T-helper 1 cell treated with Interleukin-12 subunit alpha and Interleukin-12 subunit beta and Interleukin-4 antibody, amounts not matched to agents 30 μg/mL and 1 μg/mL, for 36 hours (primary cell): ENCODE results near the gene MANEAL.
"Not testable (repeated sequence)": the region's sequence is repeated elsewhere in the genome, so short reads cannot be mapped to it uniquely, and the experiment has no call there.

Source experiments
- H3K27ac Mint-ChIP-seq: one replicate; pipeline ENCODE4 v1.8.0; 2021; ENCODE audit warnings: mild to moderate bottlenecking, mixed read lengths
- H3K27me3 Mint-ChIP-seq: one replicate; pipeline ENCODE4 v1.8.0; 2021; ENCODE audit warnings: low read depth, mixed read lengths
- H3K36me3 Mint-ChIP-seq: one replicate; pipeline ENCODE4 v1.8.0; 2021; ENCODE audit warnings: low read depth, mixed read lengths
- H3K4me1 Mint-ChIP-seq: one replicate; pipeline ENCODE4 v1.8.0; 2021; ENCODE audit warnings: low read depth, mixed read lengths
- H3K4me3 Mint-ChIP-seq: one replicate; pipeline ENCODE4 v1.8.0; 2021; ENCODE audit warnings: mild to moderate bottlenecking, moderate library complexity, mixed read lengths
- H3K9me3 Mint-ChIP-seq: one replicate; pipeline ENCODE4 v1.8.0; 2021; ENCODE audit warnings: mixed read lengths

MANEAL gene

DNA sequence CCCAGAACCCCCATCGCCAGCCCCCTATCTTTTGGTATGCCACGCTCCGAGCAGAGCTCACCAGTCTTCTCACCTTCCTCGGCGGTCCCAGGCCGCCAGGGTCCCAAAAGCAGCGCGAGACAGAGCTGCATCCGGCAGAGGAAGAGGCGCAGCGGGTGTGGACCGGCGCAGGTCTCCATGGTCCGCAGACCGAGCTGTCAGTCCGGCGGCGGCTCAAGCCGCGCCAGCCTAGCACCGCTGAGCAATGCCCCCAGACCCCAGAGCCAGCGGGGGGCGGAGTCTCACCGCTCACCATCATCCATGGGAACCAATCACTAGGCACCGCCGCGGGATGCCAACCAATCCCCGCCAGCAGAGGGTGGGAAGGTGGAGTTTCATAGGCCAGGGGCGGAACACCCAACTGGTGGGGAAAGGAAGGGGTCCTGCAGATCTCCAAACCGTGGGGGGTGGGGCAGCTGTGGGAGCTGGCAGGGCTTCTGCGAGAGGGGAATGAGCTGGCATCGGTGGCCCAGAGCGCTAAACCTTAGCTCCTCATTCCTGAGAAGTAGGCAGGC lies 28.7 kb upstream of the MANEAL start, which contains the start of gene EPHA10:
TSS of gene EPHA10 (minus strand) at position 233 of the 554 bp plus-strand sequence. CDS start at position 179, 54 bp downstream.
- H3K4me3 Mint-ChIP-seq = no peak within 1 kb of the TSS
- H3K36me3 Mint-ChIP-seq = peaks cover 3% of the 10 kb centered on the region
- H3K27me3 Mint-ChIP-seq = peaks cover 73% of the 10 kb centered on the region

DNA sequence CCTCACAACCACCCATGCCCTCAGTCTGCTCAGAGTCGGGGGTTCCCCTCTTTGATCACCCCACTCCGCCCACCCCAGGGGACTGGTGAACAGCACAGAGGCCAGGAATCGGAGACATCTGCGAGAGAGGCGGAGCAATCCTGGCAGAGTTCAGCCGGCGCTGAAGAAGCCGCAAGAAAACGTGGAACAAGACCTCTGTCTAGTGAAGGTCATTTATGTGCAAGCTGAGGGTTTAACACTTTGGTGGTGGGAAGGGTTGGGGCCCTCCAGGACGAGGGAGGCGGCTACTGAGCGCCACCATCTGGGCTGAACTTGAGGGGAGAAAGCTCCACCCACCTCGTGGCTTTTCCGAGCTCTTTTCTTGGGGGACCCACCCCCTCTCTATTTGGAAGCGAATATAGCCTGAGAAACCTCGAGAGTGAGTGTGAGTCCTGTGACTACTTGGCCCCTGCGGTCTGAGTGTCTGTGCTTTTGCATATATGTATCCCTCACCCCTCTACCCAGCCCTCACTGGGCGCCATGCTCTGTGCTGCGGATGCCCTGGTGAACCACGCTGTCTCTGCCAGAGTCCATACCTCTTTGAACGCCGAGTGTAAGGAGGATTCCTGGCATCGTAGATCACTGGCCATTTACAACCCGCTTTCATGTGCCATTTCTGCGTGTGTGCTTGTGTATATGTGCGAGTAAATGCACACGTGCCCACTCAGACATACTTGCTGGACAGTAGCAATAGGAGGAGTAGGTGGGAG lies 27.6 kb upstream of the MANEAL start:
- Mint-ChIP-seq H3K27me3 (peaks cover 80% of the 10 kb centered on the region), H3K4me1 (no peaks in the 10 kb centered on the region), H3K4me3 (no peak overlapping the region), H3K36me3 (peaks cover 3% of the 10 kb centered on the region), H3K27ac (no peak overlapping the region), H3K9me3 (no peaks in the 10 kb centered on the region)

More for the DNA sequence above, 28.7 kb upstream of the MANEAL start, which contains the start of gene EPHA10:
- H3K4me1 Mint-ChIP-seq = no peaks in the 10 kb centered on the region
- peak within 1 kb of the TSS; percentile 10 for H3K27ac Mint-ChIP-seq
- H3K9me3 Mint-ChIP-seq = no peaks in the 10 kb centered on the region

DNA sequence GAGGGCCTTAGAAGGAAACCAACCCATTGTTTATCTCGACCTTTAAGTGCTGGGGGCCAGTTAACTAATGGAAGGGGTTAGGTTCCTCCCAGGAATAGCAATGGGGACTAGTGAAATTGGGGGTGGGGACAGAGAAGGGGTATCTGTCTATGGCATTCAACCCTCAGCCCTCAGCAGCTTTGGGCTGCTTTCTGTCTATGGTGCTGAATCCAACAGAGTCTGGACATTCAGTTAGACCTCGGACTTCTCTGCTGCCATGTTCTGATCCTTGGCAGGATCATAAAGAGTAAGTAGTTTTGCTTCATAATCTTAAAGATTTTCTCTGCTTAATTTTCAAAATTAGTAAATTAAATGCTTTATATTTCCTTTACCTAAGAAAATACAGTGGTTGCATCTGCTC lies 26.2 kb upstream of the MANEAL start:
- H3K4me3 Mint-ChIP-seq = no peak overlapping the region
- no peaks in the 10 kb centered on the region for H3K9me3 Mint-ChIP-seq
- no peaks in the 10 kb centered on the region for H3K4me1 Mint-ChIP-seq
- peaks cover 74% of the 10 kb centered on the region for H3K27me3 Mint-ChIP-seq
- H3K27ac Mint-ChIP-seq = no peak overlapping the region
- H3K36me3 Mint-ChIP-seq = peaks cover 3% of the 10 kb centered on the region

DNA sequence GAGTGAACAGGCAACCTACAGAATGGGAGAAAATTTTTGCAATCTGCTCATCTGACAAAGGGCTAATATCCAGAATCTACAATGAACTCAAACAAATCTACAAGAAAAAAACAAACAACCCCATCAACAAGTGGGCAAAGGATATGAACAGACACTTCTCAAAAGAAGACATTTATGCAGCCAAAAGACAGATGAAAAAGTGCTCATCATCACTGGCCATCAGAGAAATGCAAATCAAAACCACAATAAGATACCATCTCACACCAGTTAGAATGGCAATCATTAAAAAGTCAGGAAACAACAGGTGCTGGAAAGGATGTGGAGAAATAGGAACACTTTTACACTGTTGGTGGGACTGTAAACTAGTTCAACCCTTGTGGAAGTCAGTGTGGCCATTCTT lies 22.2 kb upstream of the MANEAL start:
- H3K4me3 Mint-ChIP-seq, H3K27ac Mint-ChIP-seq, H3K36me3 Mint-ChIP-seq, H3K9me3 Mint-ChIP-seq, H3K4me1 Mint-ChIP-seq: not testable (repeated sequence)
- H3K27me3 Mint-ChIP-seq = peaks cover 36% of the 10 kb centered on the region

DNA sequence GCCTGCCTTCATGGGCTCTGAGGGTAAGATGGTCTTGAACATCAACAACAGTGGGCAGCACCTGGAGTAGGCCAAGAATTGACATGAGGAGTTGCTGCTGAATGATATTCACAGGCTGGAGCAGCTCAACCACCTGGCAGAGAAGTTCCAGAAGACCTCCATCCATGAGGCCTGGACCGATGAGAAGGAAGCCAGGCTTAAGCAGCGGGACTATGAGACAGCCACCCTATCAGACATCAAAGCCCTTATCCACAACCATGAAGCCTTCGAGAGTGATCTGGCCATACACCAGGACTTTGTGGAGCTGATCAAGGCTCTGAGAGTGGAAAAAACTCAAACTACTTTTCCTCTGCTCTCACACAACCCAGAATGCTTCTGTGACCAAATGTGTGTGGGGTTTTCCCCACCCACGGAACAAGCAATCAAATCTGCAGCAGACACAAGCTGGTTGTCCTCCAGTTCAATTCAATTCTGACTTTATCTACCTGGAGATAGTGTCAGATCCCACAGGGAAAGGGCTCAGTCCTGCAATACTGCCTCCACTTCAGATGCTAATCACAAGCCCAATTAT lies 16.6 kb upstream of the MANEAL start:
- H3K36me3 Mint-ChIP-seq = no peaks in the 10 kb centered on the region
- no peak overlapping the region for H3K27ac Mint-ChIP-seq
- no peaks in the 10 kb centered on the region for H3K4me1 Mint-ChIP-seq
- peaks cover 9% of the 10 kb centered on the region for H3K27me3 Mint-ChIP-seq
- no peak overlapping the region for H3K4me3 Mint-ChIP-seq
- H3K9me3 Mint-ChIP-seq = no peaks in the 10 kb centered on the region

DNA sequence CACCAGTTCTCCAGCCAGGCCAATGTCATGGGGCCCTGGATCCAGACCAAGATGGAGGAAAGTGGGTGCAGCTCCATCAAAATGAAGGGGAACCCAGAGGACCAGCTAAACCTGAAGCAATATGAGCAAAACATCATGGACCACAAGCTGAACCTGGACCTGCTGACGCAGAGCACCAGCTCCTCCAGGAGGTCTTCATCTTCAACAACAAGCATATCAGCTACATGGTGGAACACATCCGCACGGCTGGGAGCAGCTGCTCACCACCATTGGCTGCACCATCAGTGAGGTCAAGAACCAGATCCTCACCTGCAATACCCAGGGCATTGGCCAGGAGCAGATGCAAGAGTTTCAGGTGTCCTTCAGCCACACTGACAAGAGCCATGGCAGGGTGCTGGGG lies 15.0 kb upstream of the MANEAL start:
- H3K4me1 Mint-ChIP-seq = no peaks in the 10 kb centered on the region
- H3K27me3 Mint-ChIP-seq = peaks cover 11% of the 10 kb centered on the region
- no peaks in the 10 kb centered on the region for H3K36me3 Mint-ChIP-seq
- H3K27ac Mint-ChIP-seq = no peak overlapping the region
- no peaks in the 10 kb centered on the region for H3K9me3 Mint-ChIP-seq
- no peak overlapping the region for H3K4me3 Mint-ChIP-seq

DNA sequence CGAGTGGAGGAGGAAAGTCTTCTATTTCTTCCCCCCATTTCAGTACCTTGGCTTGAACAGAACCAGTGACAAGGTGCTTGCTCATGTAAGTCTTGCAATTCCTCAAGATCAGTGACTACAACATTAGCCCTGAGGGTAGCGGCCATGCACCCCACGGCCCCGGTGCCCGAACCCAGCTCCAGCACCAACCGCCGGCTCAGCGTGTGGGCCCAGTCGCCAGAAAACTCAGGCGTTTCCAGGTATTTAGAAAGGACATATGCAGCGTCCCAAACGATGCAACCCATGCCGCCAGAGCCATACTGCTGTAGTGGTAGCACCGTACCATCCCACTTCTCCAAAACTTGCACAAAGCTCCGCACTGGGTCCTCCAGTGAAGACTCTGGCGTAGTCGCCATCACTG lies 11.2 kb upstream of the MANEAL start:
- no peak overlapping the region for H3K27ac Mint-ChIP-seq
- no peaks in the 10 kb centered on the region for H3K4me1 Mint-ChIP-seq
- H3K9me3 Mint-ChIP-seq = no peaks in the 10 kb centered on the region
- H3K27me3 Mint-ChIP-seq = peaks cover 17% of the 10 kb centered on the region
- H3K4me3 Mint-ChIP-seq = no peak overlapping the region
- H3K36me3 Mint-ChIP-seq = no peaks in the 10 kb centered on the region

DNA sequence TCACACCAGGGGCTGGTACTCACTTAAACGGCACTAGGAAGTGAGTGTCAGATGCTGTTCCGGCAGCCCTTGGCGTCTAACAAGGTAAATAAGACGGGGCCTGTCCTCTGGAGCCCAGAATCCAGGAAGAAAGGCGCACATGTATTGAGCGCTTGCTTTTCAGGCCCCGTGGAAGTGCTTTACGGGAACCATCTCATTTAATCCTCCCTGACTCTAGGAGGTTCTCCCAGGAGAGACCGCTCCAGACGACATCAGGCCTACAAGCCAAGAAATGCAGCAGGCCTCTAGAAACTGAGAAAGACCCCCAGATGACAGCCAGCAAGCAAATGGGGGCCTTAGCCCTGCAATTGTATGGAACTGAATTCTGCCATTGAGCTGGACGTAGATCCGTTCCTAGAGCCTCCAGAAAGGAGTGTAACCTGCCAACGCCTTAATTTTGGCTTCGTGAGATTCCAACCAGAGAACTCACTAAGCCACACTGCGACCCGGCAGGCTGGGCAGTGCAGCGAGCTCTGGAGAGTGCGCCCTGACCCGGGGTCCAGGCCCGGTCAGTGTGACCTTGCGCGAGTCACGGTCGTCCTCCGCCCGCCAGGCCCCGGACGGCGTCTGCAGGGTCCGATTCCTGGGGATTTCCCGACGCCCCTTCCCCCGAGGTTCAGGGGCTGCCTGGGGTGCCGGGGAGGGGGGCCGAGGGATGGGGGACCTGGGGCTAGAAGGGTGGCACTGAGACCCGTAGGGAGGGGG lies 532 bp upstream of the MANEAL start:
- Mint-ChIP-seq H3K27me3 (peaks cover 52% of the 10 kb centered on the region), H3K27ac (no peak overlapping the region), H3K4me1 (peaks cover 6% of the 10 kb centered on the region), H3K36me3 (peaks cover 2% of the 10 kb centered on the region), H3K4me3 (peak overlapping the region; percentile 21), H3K9me3 (no peaks in the 10 kb centered on the region)

DNA sequence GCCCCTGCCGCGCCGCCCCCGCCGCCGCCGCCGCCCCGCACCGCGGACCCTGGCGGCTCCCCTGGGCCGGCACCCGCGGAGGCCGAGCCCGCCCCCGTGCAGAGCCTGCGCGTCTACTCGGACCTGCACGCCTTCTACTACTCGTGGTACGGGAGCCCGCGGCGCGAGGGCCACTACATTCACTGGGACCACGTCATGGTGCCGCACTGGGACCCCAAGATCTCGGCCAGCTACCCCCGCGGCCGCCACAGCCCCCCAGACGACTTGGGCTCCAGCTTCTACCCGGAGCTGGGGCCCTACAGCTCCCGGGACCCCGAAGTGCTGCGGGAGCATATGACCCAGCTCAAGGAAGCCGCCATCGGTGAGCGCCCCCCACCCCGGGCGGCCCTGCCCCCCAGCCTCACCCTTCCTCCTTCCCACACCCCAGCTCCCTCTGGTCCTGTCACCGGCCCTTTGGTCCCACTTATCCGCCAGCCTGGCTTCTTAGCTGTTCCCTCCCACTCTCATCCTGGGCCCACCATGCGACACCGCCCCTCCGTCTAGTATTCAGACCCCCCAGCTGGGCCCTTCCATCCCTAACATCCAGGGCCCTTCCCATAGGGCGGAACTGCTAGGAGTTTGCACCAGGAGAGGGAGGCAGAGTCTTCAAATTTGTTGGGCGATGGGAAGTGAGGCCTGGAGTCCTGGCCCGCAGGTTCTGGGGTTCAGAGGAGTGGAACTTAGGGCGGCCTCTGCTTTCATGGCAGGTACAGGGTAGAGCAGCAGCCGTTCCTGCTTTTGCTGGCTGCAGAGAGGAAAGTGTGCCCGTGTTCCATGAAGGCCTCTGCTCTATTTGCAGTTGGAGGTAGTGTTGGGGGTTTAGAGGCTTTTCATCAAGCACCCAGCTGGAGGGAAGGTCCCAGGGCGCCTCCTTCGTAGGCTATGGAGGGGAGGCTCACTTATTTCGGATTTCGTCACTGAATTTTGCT lies 1.0 kb downstream of the MANEAL start:
- Mint-ChIP-seq H3K4me3 (peak overlapping the region; percentile 69), H3K36me3 (peaks cover 6% of the 10 kb centered on the region), H3K9me3 (no peaks in the 10 kb centered on the region), H3K4me1 (peaks cover 6% of the 10 kb centered on the region), H3K27ac (no peak overlapping the region), H3K27me3 (peaks cover 44% of the 10 kb centered on the region)

DNA sequence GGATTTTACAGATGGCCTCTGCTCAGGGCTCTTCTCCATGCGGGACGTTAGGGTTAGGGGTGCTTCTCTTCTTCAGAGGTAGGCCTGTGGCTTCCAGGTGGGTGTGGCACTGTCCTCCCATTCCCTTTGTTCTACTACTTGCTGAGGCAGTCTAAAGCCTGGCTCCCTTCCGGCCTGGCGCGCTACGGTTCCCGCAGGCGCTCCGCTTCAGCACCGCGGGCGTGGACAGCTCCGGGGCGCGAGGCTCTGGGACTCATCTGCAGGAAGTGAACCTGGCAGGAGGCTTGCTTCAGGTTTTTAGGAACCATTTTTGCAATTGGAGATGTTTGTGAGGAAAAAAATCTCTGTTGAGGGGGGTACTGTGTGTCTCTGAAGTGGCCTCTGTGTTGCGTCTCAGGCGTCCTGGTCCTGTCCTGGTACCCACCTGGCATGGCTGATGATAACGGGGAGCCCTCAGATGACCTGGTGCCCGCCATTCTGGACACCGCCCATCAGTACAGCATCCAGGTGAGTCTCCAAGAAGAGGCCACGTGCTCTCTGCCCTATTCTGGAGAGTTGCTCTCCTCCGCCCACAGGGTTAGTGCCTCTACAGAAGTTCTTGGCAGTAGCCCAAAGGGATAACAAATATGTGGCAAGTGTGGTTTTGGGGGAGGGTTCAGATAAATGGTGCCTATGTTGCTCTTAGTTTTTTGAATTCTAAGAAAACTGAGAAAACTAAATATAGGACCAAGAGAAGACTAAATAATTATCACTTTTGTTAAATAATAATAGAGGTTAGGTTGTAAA lies 1.9 kb downstream of the MANEAL start:
- no peaks in the 10 kb centered on the region for H3K9me3 Mint-ChIP-seq
- no peak overlapping the region for H3K27ac Mint-ChIP-seq
- peaks cover 6% of the 10 kb centered on the region for H3K4me1 Mint-ChIP-seq
- peak overlapping the region; percentile 69 for H3K4me3 Mint-ChIP-seq
- H3K27me3 Mint-ChIP-seq = peaks cover 38% of the 10 kb centered on the region
- peaks cover 14% of the 10 kb centered on the region for H3K36me3 Mint-ChIP-seq

DNA sequence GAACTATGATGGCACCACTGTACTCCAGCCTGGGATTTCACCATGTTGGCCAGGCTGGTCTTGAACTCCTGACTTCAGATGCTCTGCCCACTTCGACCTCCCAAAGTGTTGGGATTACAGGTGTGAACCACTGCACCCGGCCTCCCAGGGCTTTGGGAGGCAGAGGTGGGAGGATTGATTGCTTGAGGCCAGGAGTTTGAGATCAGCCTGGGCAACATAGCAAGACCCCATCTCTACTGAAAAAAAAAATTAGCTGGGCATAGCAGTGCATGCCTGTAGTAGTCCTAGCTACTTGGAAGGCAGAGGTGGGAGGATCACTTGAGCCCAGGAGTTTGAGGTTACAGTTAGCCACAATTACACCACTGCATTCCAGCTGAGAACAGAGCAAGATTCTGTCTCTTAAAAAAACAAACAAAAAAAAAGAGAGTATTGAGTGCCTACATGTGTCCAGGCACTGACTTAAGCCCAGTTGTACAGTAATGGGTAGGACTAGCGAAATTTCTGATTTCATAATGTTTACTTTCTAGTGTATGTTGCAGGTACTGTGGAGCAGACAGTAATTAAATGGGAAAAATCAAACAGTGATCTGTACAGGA lies 4.2 kb downstream of the MANEAL start:
- peaks cover 16% of the 10 kb centered on the region for H3K27me3 Mint-ChIP-seq
- peaks cover 21% of the 10 kb centered on the region for H3K36me3 Mint-ChIP-seq
- H3K9me3 Mint-ChIP-seq = no peaks in the 10 kb centered on the region
- H3K4me1 Mint-ChIP-seq = peaks cover 6% of the 10 kb centered on the region
- no peak overlapping the region for H3K4me3 Mint-ChIP-seq
- no peak overlapping the region for H3K27ac Mint-ChIP-seq

DNA sequence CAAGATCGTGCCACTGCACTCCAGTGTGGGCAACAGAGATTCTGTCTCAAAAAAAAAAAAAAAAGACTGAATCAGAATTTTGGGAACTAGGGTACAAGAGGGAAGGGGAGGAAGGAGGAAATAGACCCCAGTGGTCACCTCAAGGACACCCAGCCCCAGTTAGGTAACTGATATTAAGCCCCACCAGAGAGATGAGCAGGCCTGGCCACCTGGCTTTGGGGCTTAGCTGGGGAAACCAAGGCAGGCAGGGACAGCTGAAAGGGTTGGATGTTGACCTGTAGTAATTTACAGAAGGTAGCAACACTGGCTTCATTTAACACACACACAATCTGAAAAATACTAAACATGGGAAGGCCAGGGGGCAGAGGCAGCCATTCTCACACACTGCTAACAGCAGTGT lies 8.8 kb downstream of the MANEAL start:
- Mint-ChIP-seq H3K4me3 (no peak overlapping the region), H3K27me3 (no peaks in the 10 kb centered on the region), H3K36me3 (peaks cover 45% of the 10 kb centered on the region), H3K4me1 (peaks cover 9% of the 10 kb centered on the region), H3K9me3 (no peaks in the 10 kb centered on the region), H3K27ac (no peak overlapping the region)

DNA sequence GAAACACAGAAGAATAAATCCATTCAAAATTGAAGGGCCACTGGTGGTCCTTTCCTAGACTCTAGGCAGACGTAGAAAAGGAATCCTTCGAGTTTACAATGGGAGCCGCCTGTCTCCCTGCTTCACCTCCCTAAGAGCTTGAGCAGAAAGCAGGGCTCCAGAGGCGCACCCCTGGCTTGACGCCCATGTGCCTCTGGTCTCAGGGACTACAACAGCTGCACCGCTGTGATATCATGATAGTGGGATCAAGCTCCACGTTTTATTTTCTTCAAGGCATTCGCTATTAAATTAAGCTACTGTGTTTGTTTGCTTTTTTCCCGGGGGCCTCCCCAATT lies 13.5 kb downstream of the MANEAL start:
- Mint-ChIP-seq H3K4me3 (peak overlapping the region; percentile 82), H3K27me3 (no peaks in the 10 kb centered on the region), H3K36me3 (peaks cover 38% of the 10 kb centered on the region), H3K9me3 (no peaks in the 10 kb centered on the region), H3K4me1 (peaks cover 20% of the 10 kb centered on the region), H3K27ac (peak overlapping the region; percentile 72)
